Activated CD8-positive, alpha-beta memory T cell treated with anti-CD3 and anti-CD28 coated beads for 1 hour (primary cell): ENCODE measurements around the gene MAP2.

ENCODE experiments used
- DNase-seq, 2 donors: peaks; one replicate each; pipeline ENCODE4 v3.0.0-alpha.2; 2020; ENCODE audit warnings: low read depth in 1 of 2; ENCODE audit errors: extremely low read depth in 1 of 2

The MAP2 gene

DNA sequence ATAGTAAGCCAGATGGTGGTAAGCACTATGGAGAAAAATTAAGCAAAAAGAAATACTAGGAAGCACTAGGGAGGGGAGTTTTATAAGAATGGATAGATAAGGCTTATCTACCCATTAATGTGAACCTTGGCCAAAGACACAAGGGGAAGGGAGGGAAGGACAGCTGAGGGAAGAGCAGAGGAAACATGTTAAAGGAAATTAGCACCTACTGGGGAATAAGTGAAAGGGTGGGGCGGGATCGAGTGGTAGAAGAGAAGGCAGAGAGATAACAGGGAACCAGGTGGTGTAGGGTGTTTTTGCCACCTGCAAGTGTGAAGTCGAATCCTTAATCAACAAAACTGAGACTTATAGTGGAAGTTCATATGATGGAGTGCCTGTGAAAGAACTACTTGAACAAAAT is 349.5 kb downstream of the MAP2 start:
- DNase-seq = no peak
